Measurements from ENCODE around the gene SLC7A6OS. TPM values are rescaled to one million over a fixed set of nuclear protein-coding genes. Genes with fewer than 3 reads are reported as not detected.

The SLC7A6OS gene
- polyA plus RNA-seq, 1 experiment, result 10.9 TPM

DNA sequence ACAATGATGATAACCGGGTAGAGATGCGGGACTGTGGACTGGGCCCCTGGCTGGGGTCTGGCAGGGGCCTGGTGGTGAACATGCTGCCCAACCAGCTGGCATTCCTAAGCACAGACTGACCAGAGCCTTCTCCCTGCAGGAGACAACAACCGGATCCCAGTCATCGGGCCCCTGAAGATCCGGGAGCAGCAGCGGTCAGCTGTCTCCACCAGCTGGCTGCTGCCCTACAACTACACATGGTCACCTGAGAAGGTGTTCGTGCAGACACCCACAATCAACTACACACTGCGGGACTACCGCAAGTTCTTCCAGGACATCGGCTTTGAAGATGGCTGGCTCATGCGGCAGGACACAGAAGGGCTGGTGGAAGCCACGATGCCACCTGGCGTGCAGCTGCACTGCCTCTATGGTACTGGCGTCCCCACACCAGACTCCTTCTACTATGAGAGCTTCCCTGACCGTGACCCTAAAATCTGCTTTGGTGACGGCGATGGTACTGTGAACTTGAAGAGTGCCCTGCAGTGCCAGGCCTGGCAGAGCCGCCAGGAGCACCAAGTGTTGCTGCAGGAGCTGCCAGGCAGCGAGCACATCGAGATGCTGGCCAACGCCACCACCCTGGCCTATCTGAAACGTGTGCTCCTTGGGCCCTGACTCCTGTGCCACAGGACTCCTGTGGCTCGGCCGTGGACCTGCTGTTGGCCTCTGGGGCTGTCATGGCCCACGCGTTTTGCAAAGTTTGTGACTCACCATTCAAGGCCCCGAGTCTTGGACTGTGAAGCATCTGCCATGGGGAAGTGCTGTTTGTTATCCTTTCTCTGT is 51.5 kb downstream of the SLC7A6OS start:
- ChIA-PET POLR2A (no interaction called here), CTCF (interaction anchor here (1.2 to 5.8 kb wide), 3 partner anchors 66 to 165 kb away, joined by 6 to 158 read pairs (median 9); no protein-coding TSS in a partner anchor)
- H3K27ac ChIP-seq (ENCODE audit: low read depth, low read length), result no peak overlapping the region
- TF ChIP-seq CTCF (IDR thresholded peaks at IDR 0.05; ENCODE audit: low read depth, low read length), result no peak
- no peaks in the 10 kb centered on the region for H3K27me3 ChIP-seq (ENCODE audit: control insufficient read depth, insufficient read depth, low read length)
- DNase-seq (ENCODE audit: low read depth, low spot score), result no peak
- H3K9me3 ChIP-seq (ENCODE audit: control insufficient read depth, insufficient read depth, low read length), result no peaks in the 10 kb centered on the region
- H3K4me3 ChIP-seq (ENCODE audit: low read depth, low read length), result no peak overlapping the region

- Histone ChIP-seq H3K27me3 (ENCODE audit: control insufficient read depth, insufficient read depth, low read length) (no peaks in the 10 kb centered on the region), H3K4me3 (ENCODE audit: low read depth, low read length) (no peak overlapping the region), H3K9me3 (ENCODE audit: control insufficient read depth, insufficient read depth, low read length) (no peaks in the 10 kb centered on the region), H3K27ac (ENCODE audit: low read depth, low read length) (peak overlapping the region; percentile 70)
- ChIA-PET CTCF (interaction anchor here (1.1 to 1.7 kb wide), 3 partner anchors 25 to 164 kb away, joined by 3 to 9 read pairs (median 6); no protein-coding TSS in a partner anchor), POLR2A (interaction anchor here (1.3 kb wide), 1 partner anchor 53 kb away, joined by 4 read pairs; the partner anchor contains the start of genes PRMT7 and SLC7A6OS)
- no peak for TF ChIP-seq CTCF (IDR thresholded peaks at IDR 0.05; ENCODE audit: low read depth, low read length)
- DNase-seq (ENCODE audit: low read depth, low spot score), result no peak
Measured at GRCh38 chr16:68257906-68258800, 52.6 kb downstream of the SLC7A6OS start.

GRCh38 chr16:68257251-68257905 is 53.4 kb downstream of the SLC7A6OS start:
- no peak for DNase-seq (ENCODE audit: low read depth, low spot score)
- ChIA-PET CTCF (interaction anchor here (1.1 to 1.7 kb wide), 3 partner anchors 26 to 163 kb away, joined by 3 to 9 read pairs (median 6); no protein-coding TSS in a partner anchor), POLR2A (interaction anchor here (1.3 kb wide), 1 partner anchor 54 kb away, joined by 4 read pairs; the partner anchor contains the start of genes PRMT7 and SLC7A6OS)
- Histone ChIP-seq H3K27ac (ENCODE audit: low read depth, low read length) (peak overlapping the region; percentile 70), H3K4me3 (ENCODE audit: low read depth, low read length) (no peak overlapping the region), H3K9me3 (ENCODE audit: control insufficient read depth, insufficient read depth, low read length) (no peaks in the 10 kb centered on the region), H3K27me3 (ENCODE audit: control insufficient read depth, insufficient read depth, low read length) (no peaks in the 10 kb centered on the region)
- TF ChIP-seq CTCF (IDR thresholded peaks at IDR 0.05; ENCODE audit: low read depth, low read length), result no peak

GRCh38 chr16:68255712-68256111 is 55.0 kb downstream of the SLC7A6OS start:
- no peak for DNase-seq (ENCODE audit: low read depth, low spot score)
- Histone ChIP-seq H3K4me3 (ENCODE audit: low read depth, low read length) (no peak overlapping the region), H3K9me3 (ENCODE audit: control insufficient read depth, insufficient read depth, low read length) (no peaks in the 10 kb centered on the region), H3K27me3 (ENCODE audit: control insufficient read depth, insufficient read depth, low read length) (no peaks in the 10 kb centered on the region), H3K27ac (ENCODE audit: low read depth, low read length) (no peak overlapping the region)
- no peak for TF ChIP-seq CTCF (IDR thresholded peaks at IDR 0.05; ENCODE audit: low read depth, low read length)
- CTCF ChIA-PET, result interaction anchor here (1.7 kb wide), 1 partner anchor 9 kb away, joined by 7 read pairs; the partner anchor contains the start of gene SLC7A6
- POLR2A ChIA-PET, result no interaction called here

All from AG04450 (cell line).